HG03175 (cell line): ENCODE measurements around the gene HAUS5.
A peak's percentile ranks its signal among the peaks of the same experiment; 100 is the strongest.
"Not testable (repeated sequence)": the region's sequence is repeated elsewhere in the genome, so short reads cannot be mapped to it uniquely, and the experiment has no call there.

Experiments used
- ATAC-seq: cut with Tn5 transposase; IDR thresholded peaks from one replicate; pipeline ENCODE4 v1.9.1; 2021; ENCODE audit warnings: mild to moderate bottlenecking, moderate library complexity; ENCODE audit not compliant: unreplicated experiment

Gene HAUS5

GRCh38 chr19:35607170-35607569 lies 5.4 kb upstream of the HAUS5 start:
- ATAC-seq, result not testable (repeated sequence)

- ATAC-seq, result no peak
Measured at GRCh38 chr19:35607661-35608060, 4.9 kb upstream of the HAUS5 start.

GRCh38 chr19:35608251-35608650 lies 4.3 kb upstream of the HAUS5 start:
- ATAC-seq, result no peak

- no peak for ATAC-seq
Measured at GRCh38 chr19:35609851-35610353, 2.6 kb upstream of the HAUS5 start.

GRCh38 chr19:35612224-35612558 lies 344 bp upstream of the HAUS5 start:
- no peak for ATAC-seq

GRCh38 chr19:35613574-35613973 lies 1.0 kb downstream of the HAUS5 start:
- ATAC-seq, result no peak

- ATAC-seq, result no peak
Measured at GRCh38 chr19:35615036-35615435, 2.5 kb downstream of the HAUS5 start.

GRCh38 chr19:35618857-35619256 lies 6.3 kb downstream of the HAUS5 start:
- ATAC-seq, result no peak

GRCh38 chr19:35619290-35619923 lies 6.9 kb downstream of the HAUS5 start:
- no peak for ATAC-seq

GRCh38 chr19:35620001-35620400 lies 7.5 kb downstream of the HAUS5 start:
- no peak for ATAC-seq

- no peak for ATAC-seq
Measured at GRCh38 chr19:35621708-35622107, 9.2 kb downstream of the HAUS5 start.

- no peak for ATAC-seq
Measured at GRCh38 chr19:35622750-35623149, 10.2 kb downstream of the HAUS5 start.

- no peak for ATAC-seq
Measured at GRCh38 chr19:35623327-35624010, 10.9 kb downstream of the HAUS5 start.

- no peak for ATAC-seq
Measured at GRCh38 chr19:35628264-35628564, 15.7 kb downstream of the HAUS5 start.

GRCh38 chr19:35628565-35629331 lies 16.2 kb downstream of the HAUS5 start, which contains the start of gene RBM42:
TSS of gene RBM42 (plus strand) at chr19:35629036. CDS start at chr19:35629154, 118 bp downstream.
- peak; percentile 98 for ATAC-seq

GRCh38 chr19:35629332-35629633 lies 16.7 kb downstream of the HAUS5 start:
- ATAC-seq, result no peak

GRCh38 chr19:35633727-35634440 lies 21.3 kb downstream of the HAUS5 start:
- ATAC-seq, result no peak

- no peak for ATAC-seq
Measured at GRCh38 chr19:35636651-35637050, 24.1 kb downstream of the HAUS5 start.

GRCh38 chr19:35637165-35637564 lies 24.6 kb downstream of the HAUS5 start:
- no peak for ATAC-seq

GRCh38 chr19:35639321-35639639 lies 26.7 kb downstream of the HAUS5 start:
- no peak for ATAC-seq

GRCh38 chr19:35639863-35640262 lies 27.3 kb downstream of the HAUS5 start:
- no peak for ATAC-seq
